Activated naive CD8-positive, alpha-beta T cell treated with anti-CD3 and anti-CD28 coated beads, Interleukin-2, amount 10 ng/mL, durations not matched to agents 7 days and 5 days (primary cell): ENCODE data around the gene HDAC8. TPM values are rescaled to one million over a fixed set of nuclear protein-coding genes. Genes with fewer than 3 reads are reported as not detected.

Experiments
- ATAC-seq: fragments of 150-1000 bp; cut with Tn5 transposase; one replicate; pipeline ENCODE4 v1.10.0; 2021; ENCODE audit warnings: low read depth, moderate library complexity
- POLR2A ChIA-PET: fragments of 350-600 bp; sonication (Branson Sonifier 250); formaldehyde crosslinking; loops from one replicate; lab custom pipeline; 2021; ENCODE audit warnings: antibody characterized with exemption; lab: Charles Lee
- DNase-seq: peaks from one replicate; pipeline ENCODE4 v3.0.0; 2021
- H3K27ac Mint-ChIP-seq: one replicate; pipeline ENCODE4 v1.8.0; 2022; ENCODE audit warnings: mild to moderate bottlenecking, mixed read lengths
- H3K27me3 Mint-ChIP-seq: one replicate; pipeline ENCODE4 v1.8.0; 2022; ENCODE audit warnings: mild to moderate bottlenecking, moderate library complexity, mixed read lengths
- H3K36me3 Mint-ChIP-seq: one replicate; pipeline ENCODE4 v1.8.0; 2021; ENCODE audit warnings: mild to moderate bottlenecking, mixed read lengths
- H3K4me1 Mint-ChIP-seq: one replicate; pipeline ENCODE4 v1.8.0; 2021; ENCODE audit warnings: mixed read lengths
- H3K4me3 Mint-ChIP-seq: one replicate; pipeline ENCODE4 v1.8.0; 2022; ENCODE audit warnings: mild to moderate bottlenecking, moderate library complexity, mixed read lengths
- H3K9me3 Mint-ChIP-seq: one replicate; pipeline ENCODE4 v1.8.0; 2021; ENCODE audit warnings: mixed read lengths
- total RNA-seq, 2 experiments: library from RNA; stranded (reverse); gene quantifications; one replicate each; pipeline ENCODE4 v1.2.3, GENCODE V29; 2021

HDAC8 gene
- total RNA-seq, 2 experiments from 2014 or later: 25.2 to 25.5 TPM

DNA sequence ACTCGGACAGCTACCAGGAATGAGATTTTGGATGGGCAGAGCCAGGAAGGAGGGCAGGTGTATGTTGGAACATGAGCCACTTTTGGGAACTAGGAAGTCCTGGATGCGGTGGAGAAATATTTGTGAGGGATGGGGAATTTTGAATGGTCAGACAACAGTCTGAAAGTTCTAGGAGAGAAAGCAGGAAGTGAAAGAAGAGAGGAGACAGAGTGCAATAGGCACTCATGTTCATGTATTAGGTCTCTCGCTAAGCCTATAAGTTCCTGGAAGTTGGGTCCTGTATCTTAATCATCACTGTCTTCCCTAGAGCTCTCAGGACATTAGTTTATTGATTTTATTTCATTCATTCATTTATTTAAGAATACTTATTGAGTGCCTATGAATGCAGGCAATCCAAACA is 201.2 kb downstream of the HDAC8 start:
- H3K4me3 Mint-ChIP-seq: no peak overlapping the region
- no peaks in the 10 kb centered on the region for H3K27me3 Mint-ChIP-seq
- no peak overlapping the region for H3K27ac Mint-ChIP-seq
- DNase-seq: no peak
- POLR2A ChIA-PET: no interaction called here
- no peaks in the 10 kb centered on the region for H3K36me3 Mint-ChIP-seq
- H3K4me1 Mint-ChIP-seq: no peaks in the 10 kb centered on the region
- H3K9me3 Mint-ChIP-seq: no peaks in the 10 kb centered on the region
- no peak for ATAC-seq

DNA sequence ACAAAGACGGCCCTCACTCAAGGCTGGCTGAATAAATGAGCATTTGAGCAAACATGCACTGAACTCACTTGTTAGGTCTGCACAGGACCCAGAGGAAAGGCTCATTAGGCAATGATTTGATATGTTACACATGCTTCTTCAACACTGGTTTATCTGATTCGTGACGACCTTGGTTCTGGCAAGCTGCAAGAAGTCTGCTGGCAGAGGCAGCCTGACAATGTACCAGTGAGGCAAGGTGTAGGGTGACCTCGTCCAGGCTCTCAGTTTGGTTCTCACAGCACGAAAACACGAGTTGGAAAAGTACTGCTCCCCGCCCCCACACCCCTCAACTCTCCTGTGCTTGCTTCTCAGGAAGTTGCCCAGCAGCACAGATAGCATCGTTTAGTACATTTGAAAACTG is 203.8 kb downstream of the HDAC8 start:
- no peak overlapping the region for H3K27ac Mint-ChIP-seq
- no peaks in the 10 kb centered on the region for H3K4me1 Mint-ChIP-seq
- POLR2A ChIA-PET: no interaction called here
- H3K36me3 Mint-ChIP-seq: no peaks in the 10 kb centered on the region
- H3K9me3 Mint-ChIP-seq: no peaks in the 10 kb centered on the region
- no peaks in the 10 kb centered on the region for H3K27me3 Mint-ChIP-seq
- DNase-seq: no peak
- no peak overlapping the region for H3K4me3 Mint-ChIP-seq
- ATAC-seq: no peak

DNA sequence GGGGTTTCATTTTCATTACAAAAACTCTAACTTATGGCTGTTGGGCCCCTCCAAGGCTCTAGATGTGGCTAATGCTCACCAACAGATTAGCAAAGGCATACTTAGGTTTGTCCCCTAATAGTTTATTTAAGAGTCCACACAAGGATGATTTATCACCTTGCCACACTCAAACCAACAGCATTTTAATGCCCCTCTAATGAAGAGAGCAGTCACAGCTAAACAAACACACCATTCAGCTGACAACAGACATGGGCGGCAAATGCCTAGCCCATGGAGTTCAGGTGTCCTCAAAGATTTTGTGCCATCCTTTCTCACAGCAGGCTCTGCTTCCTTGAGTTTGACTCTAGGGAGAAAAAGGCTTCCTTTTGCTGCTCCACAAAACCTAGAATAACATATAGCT is 205.1 kb downstream of the HDAC8 start:
- POLR2A ChIA-PET: no interaction called here
- Mint-ChIP-seq H3K4me1 (no peaks in the 10 kb centered on the region), H3K4me3 (no peak overlapping the region), H3K27ac (no peak overlapping the region), H3K9me3 (no peaks in the 10 kb centered on the region), H3K36me3 (no peaks in the 10 kb centered on the region), H3K27me3 (no peaks in the 10 kb centered on the region)
- DNase-seq (no peak), ATAC-seq (no peak)

DNA sequence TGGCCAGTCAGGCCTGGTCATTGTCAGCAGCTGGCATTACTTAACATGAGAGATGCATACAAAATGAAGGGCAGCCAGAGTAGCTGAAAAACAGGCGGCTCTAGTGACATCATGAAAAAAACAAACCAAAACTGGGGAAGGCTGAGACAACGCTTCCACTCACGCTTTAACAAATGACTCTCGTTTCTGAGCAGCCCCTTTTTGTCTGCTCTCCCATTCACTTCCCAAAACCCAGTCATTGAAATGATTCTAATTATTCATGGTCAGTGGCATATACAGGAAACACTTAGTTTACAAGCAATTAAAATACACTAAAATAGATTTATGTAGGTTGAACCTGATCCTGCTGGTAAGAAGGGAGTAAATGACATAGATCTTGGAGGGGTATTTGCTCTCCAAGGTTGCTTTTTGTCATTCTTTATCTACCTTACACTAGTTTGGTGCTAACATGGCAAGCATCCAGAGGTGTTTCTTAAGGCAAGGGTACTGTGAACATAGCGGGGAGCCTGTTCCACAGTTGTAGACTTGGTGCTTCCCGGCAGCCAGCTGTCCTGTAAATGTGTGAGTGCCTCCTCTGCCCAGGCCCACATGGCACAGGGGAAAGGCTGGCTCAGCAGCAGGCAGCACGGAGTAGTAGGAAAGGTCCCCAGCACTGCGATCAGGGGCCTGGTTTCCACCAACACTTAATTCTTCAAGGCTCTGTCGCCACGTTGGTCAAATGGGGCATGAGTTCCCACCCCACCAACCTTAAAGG is 205.8 kb downstream of the HDAC8 start:
- H3K27ac Mint-ChIP-seq: no peak overlapping the region
- H3K4me1 Mint-ChIP-seq: no peaks in the 10 kb centered on the region
- POLR2A ChIA-PET: no interaction called here
- no peaks in the 10 kb centered on the region for H3K9me3 Mint-ChIP-seq
- H3K4me3 Mint-ChIP-seq: no peak overlapping the region
- no peaks in the 10 kb centered on the region for H3K27me3 Mint-ChIP-seq
- DNase-seq: no peak
- no peaks in the 10 kb centered on the region for H3K36me3 Mint-ChIP-seq
- ATAC-seq: no peak

DNA sequence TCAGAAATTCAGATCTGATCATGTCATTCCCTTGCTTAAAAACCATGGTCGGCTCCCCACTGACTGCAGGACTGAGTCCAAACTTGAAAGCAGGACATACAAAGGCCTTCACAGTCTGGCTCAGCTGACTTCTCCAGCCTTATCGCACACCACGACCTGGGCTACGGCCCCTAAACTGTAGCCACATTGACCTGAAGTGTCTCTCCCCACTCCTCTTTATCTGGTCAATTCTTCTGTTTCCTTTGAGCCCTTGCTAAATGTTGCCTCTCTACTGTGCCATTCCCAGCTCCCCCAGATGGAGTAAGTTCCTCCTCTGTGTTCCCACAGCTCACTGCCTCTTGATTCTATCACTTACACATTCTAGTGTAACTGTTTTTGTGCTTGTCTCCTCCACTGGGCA is 206.5 kb downstream of the HDAC8 start:
- ATAC-seq: no peak

DNA sequence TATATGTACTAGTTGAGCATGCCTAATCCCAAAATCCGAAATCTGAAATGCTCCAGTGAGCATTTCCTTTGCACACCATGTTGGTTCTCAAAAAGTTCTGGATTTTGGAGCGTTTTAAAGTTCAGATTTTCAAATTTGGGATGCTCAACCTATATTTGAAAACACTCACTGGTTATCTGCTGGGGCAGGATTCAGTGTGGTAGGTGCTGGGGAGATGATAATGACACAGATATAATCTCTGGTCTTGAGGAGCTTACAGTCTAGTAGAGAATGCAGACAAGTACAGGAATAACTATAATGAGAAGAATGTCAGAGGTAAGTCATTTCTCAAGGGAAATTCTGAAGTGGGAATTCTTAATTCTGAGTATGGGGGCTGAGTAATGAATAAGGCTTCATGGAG is 207.5 kb downstream of the HDAC8 start:
- DNase-seq: no peak
- peaks cover 1% of the 10 kb centered on the region for H3K36me3 Mint-ChIP-seq
- H3K27me3 Mint-ChIP-seq: no peaks in the 10 kb centered on the region
- no peak overlapping the region for H3K4me3 Mint-ChIP-seq
- H3K27ac Mint-ChIP-seq: no peak overlapping the region
- H3K4me1 Mint-ChIP-seq: no peaks in the 10 kb centered on the region
- ATAC-seq: no peak
- POLR2A ChIA-PET: no interaction called here
- H3K9me3 Mint-ChIP-seq: no peaks in the 10 kb centered on the region

More for the DNA sequence above, 206.5 kb downstream of the HDAC8 start:
- Mint-ChIP-seq H3K4me1 (no peaks in the 10 kb centered on the region), H3K4me3 (no peak overlapping the region), H3K27me3 (no peaks in the 10 kb centered on the region), H3K36me3 (no peaks in the 10 kb centered on the region), H3K27ac (no peak overlapping the region), H3K9me3 (no peaks in the 10 kb centered on the region)
- DNase-seq: no peak
- POLR2A ChIA-PET: no interaction called here

DNA sequence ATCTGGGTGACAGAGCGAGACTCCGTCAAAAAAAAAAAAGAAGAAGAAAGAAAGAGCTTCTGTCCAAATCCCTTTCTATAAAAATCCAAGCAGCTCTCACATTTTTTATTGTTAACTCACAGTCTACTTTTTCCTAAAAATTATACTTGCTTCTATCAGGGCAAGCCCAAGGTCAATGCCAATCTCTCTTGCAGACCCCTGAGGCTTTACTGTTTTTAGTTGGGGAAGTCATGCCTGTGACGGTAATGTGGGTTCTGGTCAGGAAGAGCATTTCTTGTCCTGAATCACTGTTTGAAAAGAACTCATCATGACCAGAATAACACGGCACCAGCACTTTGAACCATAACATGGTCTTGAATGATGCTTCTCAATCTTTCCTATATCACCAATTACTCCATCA is 212.3 kb downstream of the HDAC8 start:
- DNase-seq (no peak), ATAC-seq (no peak)
- no peak overlapping the region for H3K4me3 Mint-ChIP-seq
- H3K4me1 Mint-ChIP-seq: no peaks in the 10 kb centered on the region
- H3K27ac Mint-ChIP-seq: no peak overlapping the region
- H3K36me3 Mint-ChIP-seq: peaks cover 1% of the 10 kb centered on the region
- H3K9me3 Mint-ChIP-seq: no peaks in the 10 kb centered on the region
- no peaks in the 10 kb centered on the region for H3K27me3 Mint-ChIP-seq
- POLR2A ChIA-PET: no interaction called here

DNA sequence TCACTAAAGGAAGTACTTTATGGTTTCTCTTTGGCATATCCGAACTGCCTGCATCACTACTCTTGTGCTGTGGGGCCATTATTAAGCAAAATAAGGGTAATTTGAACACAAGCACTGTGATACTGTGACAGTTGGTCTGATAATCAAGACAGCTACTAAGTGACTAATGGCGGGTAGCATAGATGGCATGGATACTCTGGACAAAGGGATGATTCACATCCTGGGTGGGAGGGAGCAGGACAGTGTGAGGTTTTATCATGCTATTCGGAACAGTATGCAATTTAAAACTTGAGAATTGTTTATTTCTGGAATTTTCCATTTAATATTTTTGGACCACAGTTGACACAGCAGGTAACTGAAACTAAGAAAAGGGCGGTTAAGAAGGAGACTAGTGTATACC is 214.3 kb downstream of the HDAC8 start:
- Mint-ChIP-seq H3K4me1 (no peaks in the 10 kb centered on the region), H3K36me3 (peaks cover 1% of the 10 kb centered on the region), H3K4me3 (no peak overlapping the region), H3K9me3 (no peaks in the 10 kb centered on the region), H3K27ac (no peak overlapping the region), H3K27me3 (no peaks in the 10 kb centered on the region)
- POLR2A ChIA-PET: interaction anchor here (0.7 kb wide), 1 partner anchor 114 kb away, joined by 3 read pairs; no protein-coding TSS in a partner anchor
- no peak for DNase-seq
- no peak for ATAC-seq

DNA sequence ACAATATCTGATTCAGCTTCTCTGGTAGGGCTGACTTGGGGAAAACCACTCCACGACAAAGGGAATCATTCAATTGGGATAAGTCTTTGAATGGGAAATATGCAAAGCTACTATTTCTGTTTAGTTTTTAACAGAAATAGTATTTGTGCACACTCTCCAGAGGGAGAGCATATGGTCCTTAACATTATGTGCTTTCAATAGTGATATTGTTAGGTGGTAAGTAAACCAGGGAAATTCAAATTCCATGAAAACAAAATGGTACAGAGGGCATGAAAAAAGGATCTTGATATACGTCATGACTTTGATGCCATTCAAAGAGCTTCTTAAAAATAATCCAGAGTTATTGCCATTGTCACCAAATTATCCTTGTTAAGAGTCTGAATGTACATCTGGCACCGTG is 219.9 kb downstream of the HDAC8 start:
- POLR2A ChIA-PET: no interaction called here
- DNase-seq (no peak), ATAC-seq (no peak)

DNA sequence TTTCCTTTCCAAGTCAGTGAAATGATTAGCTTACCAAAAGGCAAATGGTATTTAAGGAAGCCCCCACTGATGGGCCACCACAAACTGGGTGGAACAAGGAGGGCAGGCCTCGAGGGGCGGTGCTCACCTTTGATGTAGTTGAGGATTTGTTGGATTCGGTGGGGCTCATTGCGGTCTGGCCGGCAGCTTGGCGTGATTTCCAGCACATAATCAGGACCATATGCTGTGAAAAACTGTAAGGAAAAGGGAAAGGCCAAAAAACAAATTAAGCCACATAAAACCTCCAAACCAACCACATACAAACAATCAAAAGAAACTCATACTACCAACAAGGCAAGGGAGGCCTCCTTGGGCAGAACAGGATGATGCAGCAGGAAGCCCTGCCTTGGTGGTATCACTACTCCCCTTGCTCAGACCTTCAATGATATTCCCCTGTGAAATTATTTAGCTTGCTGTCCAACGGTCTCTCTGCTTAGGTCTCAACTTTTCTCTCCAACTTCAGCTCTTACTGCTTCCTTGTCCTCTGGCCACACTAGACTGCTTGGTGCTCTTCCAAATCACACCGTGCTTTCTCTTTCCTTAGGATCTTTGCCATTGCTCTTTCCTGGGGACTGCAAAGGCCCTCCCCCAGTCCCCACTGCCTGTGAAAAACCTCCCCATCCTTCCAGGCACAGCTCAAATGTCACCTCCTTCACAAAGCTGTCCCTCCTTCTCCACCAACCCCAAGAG is 220.9 kb downstream of the HDAC8 start:
- Mint-ChIP-seq H3K36me3 (peaks cover 3% of the 10 kb centered on the region), H3K4me1 (no peaks in the 10 kb centered on the region), H3K4me3 (no peak overlapping the region), H3K27ac (no peak overlapping the region), H3K9me3 (no peaks in the 10 kb centered on the region), H3K27me3 (no peaks in the 10 kb centered on the region)
- DNase-seq (no peak), ATAC-seq (no peak)
- POLR2A ChIA-PET: no interaction called here

More for the DNA sequence above, 219.9 kb downstream of the HDAC8 start:
- H3K27me3 Mint-ChIP-seq: no peaks in the 10 kb centered on the region
- peaks cover 3% of the 10 kb centered on the region for H3K36me3 Mint-ChIP-seq
- no peak overlapping the region for H3K27ac Mint-ChIP-seq
- no peaks in the 10 kb centered on the region for H3K9me3 Mint-ChIP-seq
- H3K4me3 Mint-ChIP-seq: no peak overlapping the region
- H3K4me1 Mint-ChIP-seq: no peaks in the 10 kb centered on the region

DNA sequence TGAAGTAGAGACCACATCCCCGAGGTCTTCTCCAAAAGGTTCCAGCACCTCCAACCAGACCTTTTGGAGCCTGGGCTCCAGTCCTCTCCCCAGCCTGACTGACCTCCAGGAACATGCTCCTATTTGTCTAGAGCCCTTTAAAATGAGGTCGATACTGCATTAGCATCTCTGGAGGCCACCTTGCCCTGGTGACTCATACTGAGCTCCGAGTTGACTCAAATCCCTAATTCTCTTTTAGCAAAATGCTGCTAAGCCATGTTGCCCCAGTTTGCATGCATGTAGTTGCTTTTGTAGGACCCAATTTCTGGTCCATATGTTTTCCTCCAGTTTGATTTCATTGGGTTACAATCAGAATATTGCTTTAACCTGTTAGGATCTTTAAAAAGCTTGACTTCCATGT is 223.5 kb downstream of the HDAC8 start:
- ATAC-seq: no peak
- Mint-ChIP-seq H3K36me3 (peaks cover 3% of the 10 kb centered on the region), H3K27me3 (no peaks in the 10 kb centered on the region), H3K27ac (no peak overlapping the region), H3K9me3 (no peaks in the 10 kb centered on the region), H3K4me1 (no peaks in the 10 kb centered on the region), H3K4me3 (no peak overlapping the region)
- no peak for DNase-seq
- POLR2A ChIA-PET: no interaction called here

DNA sequence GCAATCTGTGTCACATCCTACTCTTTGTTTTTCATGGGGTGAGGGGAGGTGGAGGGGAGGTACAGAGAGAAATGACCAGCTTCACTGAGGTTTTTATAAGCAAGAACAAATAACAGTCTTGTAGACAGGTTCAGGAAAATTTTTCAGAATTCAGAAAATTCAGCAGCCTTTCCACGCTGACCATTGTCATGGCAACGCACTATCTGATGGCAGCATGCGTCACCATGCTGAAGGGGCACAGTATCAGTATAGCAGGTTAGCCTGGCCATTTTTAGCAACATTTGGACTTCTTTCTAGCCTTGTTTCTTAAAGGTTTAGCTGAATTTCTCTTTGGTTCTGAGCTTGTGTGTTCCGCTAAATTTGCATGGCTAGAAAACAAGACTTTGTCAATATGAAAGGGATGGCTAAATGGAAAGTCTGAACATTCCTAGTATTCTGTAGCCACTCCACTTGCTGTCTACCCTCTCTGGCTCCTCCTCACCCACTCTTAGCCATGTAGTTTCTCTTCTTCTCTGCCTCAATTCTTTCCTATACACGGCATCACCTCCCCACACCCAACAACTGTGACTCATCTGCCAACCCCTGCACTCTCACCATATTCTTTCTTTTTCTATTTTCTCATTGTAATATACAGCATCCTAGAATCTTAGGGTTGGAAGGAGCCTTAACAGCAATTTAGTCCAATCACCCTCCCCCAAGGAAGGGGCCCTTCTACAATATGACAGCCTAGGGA is 224.2 kb downstream of the HDAC8 start:
- Mint-ChIP-seq H3K27me3 (no peaks in the 10 kb centered on the region), H3K4me1 (no peaks in the 10 kb centered on the region), H3K36me3 (peaks cover 3% of the 10 kb centered on the region), H3K27ac (no peak overlapping the region), H3K4me3 (no peak overlapping the region), H3K9me3 (no peaks in the 10 kb centered on the region)
- POLR2A ChIA-PET: no interaction called here
- ATAC-seq: no peak
- DNase-seq: no peak

DNA sequence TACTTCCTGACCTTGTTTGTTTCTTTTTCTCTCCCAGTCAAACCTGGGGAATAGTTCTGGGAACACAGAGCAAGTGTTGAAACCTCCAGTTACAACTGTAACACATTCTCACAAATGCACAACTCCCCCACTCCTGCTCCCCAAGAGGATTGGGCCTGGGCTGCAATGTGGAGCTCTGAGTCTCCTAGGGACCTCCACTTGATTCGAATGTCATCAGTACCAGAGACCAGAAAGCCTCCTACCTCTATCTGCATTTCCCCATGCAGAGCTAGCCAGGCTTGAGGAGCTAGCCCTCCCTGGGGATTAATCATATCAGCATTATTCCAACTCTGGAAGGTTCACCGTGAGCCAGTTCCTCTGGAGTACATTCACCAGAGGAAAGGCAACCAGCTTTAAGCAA is 225.3 kb downstream of the HDAC8 start:
- peaks cover 3% of the 10 kb centered on the region for H3K36me3 Mint-ChIP-seq
- H3K9me3 Mint-ChIP-seq: no peaks in the 10 kb centered on the region
- no peaks in the 10 kb centered on the region for H3K27me3 Mint-ChIP-seq
- no peak overlapping the region for H3K27ac Mint-ChIP-seq
- no peak for DNase-seq
- H3K4me3 Mint-ChIP-seq: no peak overlapping the region
- H3K4me1 Mint-ChIP-seq: no peaks in the 10 kb centered on the region
- POLR2A ChIA-PET: no interaction called here
- ATAC-seq: no peak
